Neural cell (in vitro differentiated cells): ENCODE results near the gene ST3GAL4.

Source experiments
- EP300 ChIP-seq: fragments of 450-650 bp; conservative IDR thresholded peaks from 2 replicates; pipeline ENCODE4 v1.6.1; 2014; ENCODE audit warnings: antibody characterized with exemption, mild to moderate bottlenecking, moderate library complexity; ENCODE audit not compliant: poor library complexity, severe bottlenecking
- EZH2 ChIP-seq: fragments of 200-600, 300-800 bp; shearing (Covaris generic), sonication (generic); IDR thresholded peaks from 2 replicates; pipeline ENCODE4 v1.6.1; 2014; ENCODE audit warnings: antibody characterized with exemption, low read length, borderline replicate concordance, mild to moderate bottlenecking; ENCODE audit not compliant: insufficient read depth, poor library complexity, severe bottlenecking
- TF ChIP-seq, protein P1 (sequence below): IDR thresholded peaks from 2 replicates; pipeline ENCODE4 v1.6.1; 2012; ENCODE audit warnings: borderline replicate concordance
- TF ChIP-seq, protein P2 (sequence below): fragments of 450-650 bp; IDR thresholded peaks from 2 replicates; pipeline ENCODE4 v1.5.1; 2014; ENCODE audit warnings: antibody characterized with exemption, mild to moderate bottlenecking, moderate library complexity; ENCODE audit not compliant: poor library complexity, severe bottlenecking

DNA sequence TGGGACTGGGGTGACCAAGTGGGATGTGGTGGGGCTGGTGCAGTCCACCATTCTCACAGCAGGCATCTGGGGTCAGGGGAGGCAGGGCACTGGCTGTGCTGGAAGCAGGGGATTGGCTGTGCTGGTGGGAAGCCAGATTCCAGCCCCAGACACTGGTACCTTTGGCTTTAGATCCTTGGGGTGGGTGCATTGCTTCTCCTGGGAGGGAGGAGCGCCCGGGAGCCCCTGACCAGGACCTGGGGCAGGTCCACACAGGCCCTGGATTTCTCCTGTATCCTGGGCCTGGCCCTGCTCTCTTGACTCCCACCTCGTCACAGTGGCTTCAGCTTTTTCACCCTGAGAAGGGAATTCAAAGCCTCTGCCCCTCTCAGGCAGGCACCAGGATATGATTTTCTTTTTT lies 38.5 kb downstream of the ST3GAL4 start:
- TF ChIP-seq, protein P1, sequence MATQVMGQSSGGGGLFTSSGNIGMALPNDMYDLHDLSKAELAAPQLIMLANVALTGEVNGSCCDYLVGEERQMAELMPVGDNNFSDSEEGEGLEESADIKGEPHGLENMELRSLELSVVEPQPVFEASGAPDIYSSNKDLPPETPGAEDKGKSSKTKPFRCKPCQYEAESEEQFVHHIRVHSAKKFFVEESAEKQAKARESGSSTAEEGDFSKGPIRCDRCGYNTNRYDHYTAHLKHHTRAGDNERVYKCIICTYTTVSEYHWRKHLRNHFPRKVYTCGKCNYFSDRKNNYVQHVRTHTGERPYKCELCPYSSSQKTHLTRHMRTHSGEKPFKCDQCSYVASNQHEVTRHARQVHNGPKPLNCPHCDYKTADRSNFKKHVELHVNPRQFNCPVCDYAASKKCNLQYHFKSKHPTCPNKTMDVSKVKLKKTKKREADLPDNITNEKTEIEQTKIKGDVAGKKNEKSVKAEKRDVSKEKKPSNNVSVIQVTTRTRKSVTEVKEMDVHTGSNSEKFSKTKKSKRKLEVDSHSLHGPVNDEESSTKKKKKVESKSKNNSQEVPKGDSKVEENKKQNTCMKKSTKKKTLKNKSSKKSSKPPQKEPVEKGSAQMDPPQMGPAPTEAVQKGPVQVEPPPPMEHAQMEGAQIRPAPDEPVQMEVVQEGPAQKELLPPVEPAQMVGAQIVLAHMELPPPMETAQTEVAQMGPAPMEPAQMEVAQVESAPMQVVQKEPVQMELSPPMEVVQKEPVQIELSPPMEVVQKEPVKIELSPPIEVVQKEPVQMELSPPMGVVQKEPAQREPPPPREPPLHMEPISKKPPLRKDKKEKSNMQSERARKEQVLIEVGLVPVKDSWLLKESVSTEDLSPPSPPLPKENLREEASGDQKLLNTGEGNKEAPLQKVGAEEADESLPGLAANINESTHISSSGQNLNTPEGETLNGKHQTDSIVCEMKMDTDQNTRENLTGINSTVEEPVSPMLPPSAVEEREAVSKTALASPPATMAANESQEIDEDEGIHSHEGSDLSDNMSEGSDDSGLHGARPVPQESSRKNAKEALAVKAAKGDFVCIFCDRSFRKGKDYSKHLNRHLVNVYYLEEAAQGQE, result no peak
- TF ChIP-seq, protein P2, sequence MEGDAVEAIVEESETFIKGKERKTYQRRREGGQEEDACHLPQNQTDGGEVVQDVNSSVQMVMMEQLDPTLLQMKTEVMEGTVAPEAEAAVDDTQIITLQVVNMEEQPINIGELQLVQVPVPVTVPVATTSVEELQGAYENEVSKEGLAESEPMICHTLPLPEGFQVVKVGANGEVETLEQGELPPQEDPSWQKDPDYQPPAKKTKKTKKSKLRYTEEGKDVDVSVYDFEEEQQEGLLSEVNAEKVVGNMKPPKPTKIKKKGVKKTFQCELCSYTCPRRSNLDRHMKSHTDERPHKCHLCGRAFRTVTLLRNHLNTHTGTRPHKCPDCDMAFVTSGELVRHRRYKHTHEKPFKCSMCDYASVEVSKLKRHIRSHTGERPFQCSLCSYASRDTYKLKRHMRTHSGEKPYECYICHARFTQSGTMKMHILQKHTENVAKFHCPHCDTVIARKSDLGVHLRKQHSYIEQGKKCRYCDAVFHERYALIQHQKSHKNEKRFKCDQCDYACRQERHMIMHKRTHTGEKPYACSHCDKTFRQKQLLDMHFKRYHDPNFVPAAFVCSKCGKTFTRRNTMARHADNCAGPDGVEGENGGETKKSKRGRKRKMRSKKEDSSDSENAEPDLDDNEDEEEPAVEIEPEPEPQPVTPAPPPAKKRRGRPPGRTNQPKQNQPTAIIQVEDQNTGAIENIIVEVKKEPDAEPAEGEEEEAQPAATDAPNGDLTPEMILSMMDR, result no peak
- no peak for TF ChIP-seq EZH2
- no peak for TF ChIP-seq EP300
